ACC112 (cell line): ENCODE results near the gene DNAL1.
A peak's percentile ranks its signal among the peaks of the same experiment; 100 is the strongest.
"Not testable (repeated sequence)": the region's sequence is repeated elsewhere in the genome, so short reads cannot be mapped to it uniquely, and the experiment has no call there.

Experiments used
- H2AFZ ChIP-seq: fragments of 200-600 bp; sonication (generic); one replicate; pipeline ENCODE4 v1.6.0; 2017; ENCODE audit warnings: antibody characterized with exemption, low read length; ENCODE audit not compliant: unreplicated experiment
- H3K27ac ChIP-seq: fragments of 200-600 bp; sonication (generic); 2 replicates; pipeline ENCODE4 v1.5.1; 2014; ENCODE audit warnings: low read depth, mild to moderate bottlenecking, antibody characterized with exemption, low read length, moderate library complexity
- H3K27me3 ChIP-seq: fragments of 200-600 bp; sonication (generic); 2 replicates; pipeline ENCODE4 v1.6.1; 2014; ENCODE audit warnings: mild to moderate bottlenecking, antibody characterized with exemption, low read length, moderate library complexity, mixed read lengths; ENCODE audit not compliant: insufficient read depth
- H3K36me3 ChIP-seq: fragments of 200-600 bp; sonication (generic); 2 replicates; pipeline ENCODE4 v1.6.1; 2016; ENCODE audit warnings: mild to moderate bottlenecking, antibody characterized with exemption, low read length, moderate library complexity, mixed read lengths; ENCODE audit not compliant: insufficient read depth
- H3K4me1 ChIP-seq: fragments of 200-600 bp; sonication (generic); one replicate; pipeline ENCODE4 v1.6.1; 2016; ENCODE audit warnings: low read length, mixed read lengths; ENCODE audit not compliant: insufficient read depth, unreplicated experiment, control insufficient read depth
- H3K4me3 ChIP-seq: fragments of 200-600 bp; sonication (generic); 2 replicates; pipeline ENCODE4 v1.5.1; 2014; ENCODE audit warnings: mild to moderate bottlenecking, low read depth, low read length
- H3K79me2 ChIP-seq: fragments of 200-600 bp; sonication (generic); one replicate; pipeline ENCODE4 v1.6.0; 2016; ENCODE audit warnings: low read length; ENCODE audit not compliant: control insufficient read depth, unreplicated experiment, insufficient read depth

DNAL1 gene

GRCh38 chr14:73619524-73619923 is 25.3 kb upstream of the DNAL1 start:
- Histone ChIP-seq H2AFZ (no peak overlapping the region), H3K79me2 (no peaks in the 10 kb centered on the region), H3K27ac (no peak overlapping the region), H3K4me3 (no peak overlapping the region), H3K27me3 (no peaks in the 10 kb centered on the region), H3K36me3 (no peaks in the 10 kb centered on the region), H3K4me1 (no peaks in the 10 kb centered on the region)

- Histone ChIP-seq H2AFZ (no peak overlapping the region), H3K79me2 (no peaks in the 10 kb centered on the region), H3K4me1 (no peaks in the 10 kb centered on the region), H3K27ac (no peak overlapping the region), H3K27me3 (no peaks in the 10 kb centered on the region), H3K4me3 (no peak overlapping the region), H3K36me3 (no peaks in the 10 kb centered on the region)
Measured at GRCh38 chr14:73620268-73620667, 24.5 kb upstream of the DNAL1 start.

DNA sequence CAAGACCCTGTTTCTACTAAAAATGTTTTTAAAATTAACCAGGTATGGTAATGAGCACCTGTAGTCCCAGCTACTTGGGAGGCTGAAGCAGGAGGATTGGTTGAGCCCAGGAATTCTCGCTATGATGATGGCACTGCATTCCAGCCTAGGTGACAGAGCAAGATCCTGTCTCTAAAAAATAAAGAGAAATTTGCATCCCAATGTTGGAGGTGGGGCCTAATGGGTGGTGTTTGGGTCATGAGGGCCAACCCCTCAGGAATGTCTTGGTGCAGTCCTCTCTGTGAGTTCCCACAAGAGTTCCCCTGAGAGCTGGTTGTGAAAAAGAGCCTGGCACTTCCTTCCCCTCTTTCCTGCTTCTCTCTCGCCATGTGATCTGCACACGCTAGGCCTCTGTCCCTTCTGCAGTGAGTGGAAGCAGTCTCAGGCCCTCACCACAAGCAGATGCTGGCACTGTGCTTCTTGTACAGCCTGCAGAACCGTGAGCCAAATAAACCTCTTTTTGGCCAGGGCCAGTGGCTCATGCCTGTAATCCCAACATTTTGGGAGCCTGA is 21.2 kb upstream of the DNAL1 start:
- Histone ChIP-seq H3K79me2 (no peaks in the 10 kb centered on the region), H2AFZ (no peak overlapping the region), H3K27me3 (no peaks in the 10 kb centered on the region), H3K4me3 (no peak overlapping the region), H3K36me3 (no peaks in the 10 kb centered on the region), H3K4me1 (no peaks in the 10 kb centered on the region), H3K27ac (no peak overlapping the region)

DNA sequence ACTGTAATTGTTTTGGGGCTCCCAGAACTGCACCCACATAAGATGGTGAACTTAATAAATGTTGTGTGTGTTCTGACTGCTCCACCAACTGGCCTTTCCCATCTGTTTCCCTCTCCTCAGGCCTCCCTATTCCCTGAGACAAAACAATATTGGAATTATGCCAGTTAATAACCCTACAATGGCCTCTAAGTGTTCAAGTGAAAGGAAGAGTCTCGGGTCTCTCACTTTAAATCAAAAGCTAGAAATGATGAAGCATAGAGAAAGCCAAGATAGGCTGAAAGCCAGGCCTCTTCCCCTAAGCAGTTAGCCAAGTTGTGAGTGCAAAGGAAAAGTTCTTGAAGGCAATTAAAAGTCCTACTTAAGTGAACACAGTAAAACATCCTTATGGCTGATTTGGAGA is 19.1 kb upstream of the DNAL1 start:
- Histone ChIP-seq H3K79me2 (no peaks in the 10 kb centered on the region), H2AFZ (no peak overlapping the region), H3K36me3 (no peaks in the 10 kb centered on the region), H3K4me3 (no peak overlapping the region), H3K27me3 (no peaks in the 10 kb centered on the region), H3K4me1 (no peaks in the 10 kb centered on the region), H3K27ac (no peak overlapping the region)

DNA sequence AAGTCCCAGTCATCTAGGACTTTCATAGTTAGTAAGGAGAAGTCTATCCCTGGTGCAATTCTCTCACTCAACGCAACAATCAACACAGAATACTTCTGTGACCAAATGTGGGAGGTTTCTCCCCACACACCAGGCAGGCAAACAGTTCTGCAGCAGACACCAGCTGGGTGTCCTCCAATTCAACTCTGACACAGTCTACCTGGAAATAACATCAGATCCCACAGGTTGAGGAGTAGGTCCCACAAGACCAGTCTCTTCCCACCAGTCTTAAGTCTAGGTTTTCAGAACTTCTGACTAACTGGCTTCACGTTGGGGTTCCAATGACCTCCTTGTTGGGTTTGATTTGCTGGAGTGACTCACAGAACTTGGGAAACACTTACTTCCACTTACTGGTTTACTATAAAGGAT is 17.6 kb upstream of the DNAL1 start:
- Histone ChIP-seq H3K4me3 (no peak overlapping the region), H3K27me3 (no peaks in the 10 kb centered on the region), H2AFZ (no peak overlapping the region), H3K79me2 (no peaks in the 10 kb centered on the region), H3K4me1 (no peaks in the 10 kb centered on the region), H3K36me3 (no peaks in the 10 kb centered on the region), H3K27ac (no peak overlapping the region)

GRCh38 chr14:73630009-73630780 is 14.6 kb upstream of the DNAL1 start:
- H3K36me3 ChIP-seq, result no peaks in the 10 kb centered on the region
- H3K4me3 ChIP-seq, result no peak overlapping the region
- no peak overlapping the region for H2AFZ ChIP-seq
- H3K27ac ChIP-seq, result no peak overlapping the region
- H3K27me3 ChIP-seq, result no peaks in the 10 kb centered on the region
- no peaks in the 10 kb centered on the region for H3K79me2 ChIP-seq
- peaks cover 3% of the 10 kb centered on the region for H3K4me1 ChIP-seq

DNA sequence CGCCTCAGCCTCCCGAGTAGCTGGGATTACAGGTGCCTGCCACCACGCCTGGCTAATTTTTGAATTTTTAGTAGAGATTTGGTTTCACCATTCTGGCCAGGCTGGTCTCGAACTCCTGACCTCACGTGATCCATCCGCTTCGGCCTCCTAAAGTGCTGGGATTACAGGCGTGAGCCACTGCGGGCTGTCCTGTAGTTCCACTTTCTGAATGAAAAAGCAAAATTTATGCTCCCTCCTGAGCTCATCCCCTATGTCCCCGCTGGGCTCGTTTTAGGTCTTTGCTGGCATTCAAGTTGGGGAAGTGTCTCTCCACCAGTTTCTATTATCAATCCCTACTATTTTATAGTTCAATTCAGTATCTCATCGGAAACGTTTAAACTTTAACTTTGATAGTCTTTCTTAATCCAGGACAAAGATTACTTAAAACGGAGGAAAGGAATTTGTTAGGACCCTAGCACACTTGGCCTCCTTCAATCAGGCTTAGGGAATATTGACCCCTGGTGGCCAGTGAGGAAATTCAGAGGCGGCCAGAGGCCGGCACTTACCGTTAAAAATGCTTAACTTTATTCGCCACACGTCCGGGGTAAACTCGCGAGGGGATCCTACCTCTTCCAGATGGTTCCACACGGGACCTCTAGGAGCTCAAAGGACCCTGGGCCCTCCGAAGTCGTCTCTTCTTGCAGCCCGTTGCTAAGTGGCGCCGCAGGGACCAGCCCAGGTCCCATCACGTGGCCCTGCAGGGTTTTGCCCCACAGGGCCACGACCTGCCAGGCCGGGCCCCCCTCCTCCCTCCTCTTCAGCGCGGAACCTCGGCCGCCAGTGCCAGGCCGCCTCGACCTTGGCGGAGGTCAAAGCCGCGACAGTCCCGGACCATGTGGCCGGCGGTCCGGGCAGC is 11.4 kb upstream of the DNAL1 start:
- peak overlapping the region; percentile 73 for H3K4me3 ChIP-seq
- H3K27me3 ChIP-seq, result no peaks in the 10 kb centered on the region
- no peaks in the 10 kb centered on the region for H3K36me3 ChIP-seq
- peaks cover 3% of the 10 kb centered on the region for H3K4me1 ChIP-seq
- no peak overlapping the region for H3K27ac ChIP-seq
- H3K79me2 ChIP-seq, result no peaks in the 10 kb centered on the region
- H2AFZ ChIP-seq, result peak overlapping the region; percentile 83

GRCh38 chr14:73634011-73634833 is 10.6 kb upstream of the DNAL1 start:
- H3K4me3 ChIP-seq, result peak overlapping the region; percentile 73
- no peaks in the 10 kb centered on the region for H3K79me2 ChIP-seq
- H2AFZ ChIP-seq, result peak overlapping the region; percentile 83
- H3K27me3 ChIP-seq, result no peaks in the 10 kb centered on the region
- peaks cover 3% of the 10 kb centered on the region for H3K4me1 ChIP-seq
- no peaks in the 10 kb centered on the region for H3K36me3 ChIP-seq
- H3K27ac ChIP-seq, result no peak overlapping the region

- not testable (repeated sequence) for H3K4me1 ChIP-seq
Measured at GRCh38 chr14:73636355-73636754, 8.4 kb upstream of the DNAL1 start.

DNA sequence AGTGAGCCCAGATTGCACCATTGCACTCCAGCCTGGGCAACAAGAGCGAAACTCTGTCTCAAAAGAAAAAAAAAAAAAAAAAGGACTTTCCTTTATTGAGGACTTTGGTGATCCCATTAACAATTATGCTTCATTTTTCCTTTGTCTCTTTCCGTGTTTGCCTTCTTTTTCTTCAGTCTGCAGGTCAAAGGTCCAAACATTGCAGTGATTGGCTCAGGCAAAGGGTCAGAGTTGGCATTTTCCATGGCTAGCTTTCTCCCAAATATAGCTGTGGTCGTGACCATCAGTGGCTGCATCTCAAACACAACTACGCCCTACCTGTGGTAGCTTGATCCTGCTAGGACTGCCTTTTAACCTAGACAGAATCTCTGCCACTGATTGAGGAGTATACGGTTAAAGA is 7.0 kb upstream of the DNAL1 start:
- no peak overlapping the region for H3K27ac ChIP-seq
- no peaks in the 10 kb centered on the region for H3K27me3 ChIP-seq
- peaks cover 9% of the 10 kb centered on the region for H3K4me1 ChIP-seq
- H2AFZ ChIP-seq, result no peak overlapping the region
- no peaks in the 10 kb centered on the region for H3K79me2 ChIP-seq
- no peak overlapping the region for H3K4me3 ChIP-seq
- no peaks in the 10 kb centered on the region for H3K36me3 ChIP-seq

More at GRCh38 chr14:73636355-73636754, 8.4 kb upstream of the DNAL1 start:
- H3K36me3 ChIP-seq, H3K27ac ChIP-seq, H3K79me2 ChIP-seq, H2AFZ ChIP-seq, H3K27me3 ChIP-seq, H3K4me3 ChIP-seq: not testable (repeated sequence)
